Mucosa of descending colon (tissue), 3 donors: ENCODE measurements around the gene BTLA. TPM values are rescaled to one million over a fixed set of nuclear protein-coding genes. Genes with fewer than 3 reads are reported as not detected.

Experiments
- ATAC-seq: fragments of 200-7000 bp; cut with Tn5 transposase; one replicate; pipeline ENCODE4 v1.9.1; 2020; ENCODE audit warnings: mild to moderate bottlenecking, moderate library complexity
- DNase-seq, 3 donors: peaks; one replicate each; pipeline ENCODE4 v3.0.0-alpha.2; 2020
- H3K36me3 ChIP-seq: fragments of 200-600 bp; one replicate; pipeline ENCODE4 v1.8.0; 2021; ENCODE audit warnings: low read depth, mild to moderate bottlenecking
- H3K4me1 ChIP-seq: fragments of 200-600 bp; one replicate; pipeline ENCODE4 v1.8.0; 2021; ENCODE audit warnings: low read depth, mild to moderate bottlenecking
- H3K4me3 ChIP-seq: fragments of 200-600 bp; one replicate; pipeline ENCODE4 v1.8.0; 2021; ENCODE audit warnings: mild to moderate bottlenecking
- H3K9me3 ChIP-seq: fragments of 200-600 bp; one replicate; pipeline ENCODE4 v1.8.0; 2021; ENCODE audit warnings: mild to moderate bottlenecking
- intact Hi-C, 2 donors: fragments of 100-400 bp; cut with DNase I in 1 of 2; cut with micrococcal nuclease in 1 of 2; formaldehyde crosslinking; loops; one replicate each; pipeline versions ENCODE4 v1.11.0 to v1.11.1; 2022; cut with DNase I, micrococcal nuclease
- total RNA-seq, 3 donors: library from RNA; stranded (reverse); fragmentation: NEBNext Ultra II Directional in 2 of 3; extraction: Animal tissue kit (Norgen Biotek cat#: 25700) in 2 of 3; gene quantifications; one replicate each; pipeline versions ENCODE4 v1.2.1 to v1.2.4, GENCODE V29; 2021 to 2023
- TF ChIP-seq, protein P1 (sequence below): fragments of 200-600 bp; IDR thresholded peaks from one replicate; pipeline ENCODE4 v1.8.0; 2022; ENCODE audit warnings: antibody characterized with exemption, mild to moderate bottlenecking
- donor health status: DM: no; HTN: no; CAD: no; lungs with moderate emphysema.
- donor health status: DM: no; HTN: no; CAD: no.
- donor health status: DM: no; HTN: yes; CAD: no.

Gene BTLA
- total RNA-seq, 3 donors from 2014 or later, result 0.51 to 1.4 (median 1.4) TPM

DNA sequence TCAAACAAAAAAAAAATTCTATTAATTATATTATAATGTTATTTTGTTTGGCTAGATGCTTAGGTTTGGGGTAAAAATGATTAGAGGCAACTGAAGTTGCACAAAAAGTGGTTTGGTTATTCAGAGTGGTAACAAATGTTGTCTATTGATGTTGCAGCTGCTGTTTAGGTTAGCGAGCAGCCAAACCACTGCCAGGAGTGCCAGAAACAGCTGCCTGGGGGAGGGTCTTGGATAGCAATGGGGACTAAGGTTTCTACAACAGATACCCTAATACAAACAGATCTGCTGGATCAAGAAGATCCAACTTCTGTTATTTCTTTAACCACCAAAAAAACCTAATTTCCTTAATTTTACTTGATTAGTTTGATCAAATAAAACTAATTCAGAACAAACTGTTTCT is 26.6 kb downstream of the BTLA start:
- DNase-seq (no peak), ATAC-seq (no peak)
- no peaks in the 10 kb centered on the region for H3K9me3 ChIP-seq
- TF ChIP-seq, protein P1, sequence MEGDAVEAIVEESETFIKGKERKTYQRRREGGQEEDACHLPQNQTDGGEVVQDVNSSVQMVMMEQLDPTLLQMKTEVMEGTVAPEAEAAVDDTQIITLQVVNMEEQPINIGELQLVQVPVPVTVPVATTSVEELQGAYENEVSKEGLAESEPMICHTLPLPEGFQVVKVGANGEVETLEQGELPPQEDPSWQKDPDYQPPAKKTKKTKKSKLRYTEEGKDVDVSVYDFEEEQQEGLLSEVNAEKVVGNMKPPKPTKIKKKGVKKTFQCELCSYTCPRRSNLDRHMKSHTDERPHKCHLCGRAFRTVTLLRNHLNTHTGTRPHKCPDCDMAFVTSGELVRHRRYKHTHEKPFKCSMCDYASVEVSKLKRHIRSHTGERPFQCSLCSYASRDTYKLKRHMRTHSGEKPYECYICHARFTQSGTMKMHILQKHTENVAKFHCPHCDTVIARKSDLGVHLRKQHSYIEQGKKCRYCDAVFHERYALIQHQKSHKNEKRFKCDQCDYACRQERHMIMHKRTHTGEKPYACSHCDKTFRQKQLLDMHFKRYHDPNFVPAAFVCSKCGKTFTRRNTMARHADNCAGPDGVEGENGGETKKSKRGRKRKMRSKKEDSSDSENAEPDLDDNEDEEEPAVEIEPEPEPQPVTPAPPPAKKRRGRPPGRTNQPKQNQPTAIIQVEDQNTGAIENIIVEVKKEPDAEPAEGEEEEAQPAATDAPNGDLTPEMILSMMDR, result no peak
- no peaks in the 10 kb centered on the region for H3K4me1 ChIP-seq
- intact Hi-C loops, result no loop called here
- no peaks in the 10 kb centered on the region for H3K36me3 ChIP-seq
- H3K4me3 ChIP-seq, result no peak overlapping the region

DNA sequence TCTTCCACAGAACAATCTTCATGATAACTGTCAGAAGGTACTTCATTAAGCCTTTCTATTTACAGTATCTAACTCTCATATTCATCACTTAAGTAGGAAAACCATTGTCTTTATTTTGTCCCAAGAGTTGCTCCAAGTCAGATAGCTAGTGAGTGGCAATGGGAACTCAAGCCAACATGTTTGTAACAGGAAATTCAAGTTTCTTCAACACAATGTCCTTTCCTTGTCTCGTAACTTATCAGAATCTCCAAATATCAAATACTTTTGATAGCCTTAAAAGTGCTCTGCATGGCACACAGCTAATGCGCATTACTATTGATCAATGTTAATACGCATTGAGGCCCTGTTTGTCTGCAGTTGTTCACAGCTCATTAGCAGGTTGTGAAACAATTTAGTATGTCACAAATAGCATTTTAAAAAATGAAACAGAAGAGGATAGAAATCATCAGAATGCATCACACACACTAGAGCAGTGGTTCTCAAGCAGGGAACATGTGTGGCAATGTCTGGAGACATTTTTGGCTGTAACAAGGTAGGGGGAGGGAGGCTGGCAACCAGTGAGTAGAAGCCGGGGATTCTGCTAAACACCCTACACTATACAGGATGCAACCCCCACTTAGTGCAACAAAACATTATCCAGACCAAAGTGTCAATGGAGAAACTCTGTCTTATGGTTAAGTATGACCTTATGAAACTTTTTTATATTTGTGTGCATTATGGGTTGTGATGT is 27.5 kb downstream of the BTLA start:
- no peaks in the 10 kb centered on the region for H3K36me3 ChIP-seq
- no peaks in the 10 kb centered on the region for H3K4me1 ChIP-seq
- DNase-seq (no peak), ATAC-seq (no peak)
- TF ChIP-seq, protein P1, result no peak
- H3K4me3 ChIP-seq, result no peak overlapping the region
- intact Hi-C loops, result no loop called here
- H3K9me3 ChIP-seq, result no peaks in the 10 kb centered on the region

DNA sequence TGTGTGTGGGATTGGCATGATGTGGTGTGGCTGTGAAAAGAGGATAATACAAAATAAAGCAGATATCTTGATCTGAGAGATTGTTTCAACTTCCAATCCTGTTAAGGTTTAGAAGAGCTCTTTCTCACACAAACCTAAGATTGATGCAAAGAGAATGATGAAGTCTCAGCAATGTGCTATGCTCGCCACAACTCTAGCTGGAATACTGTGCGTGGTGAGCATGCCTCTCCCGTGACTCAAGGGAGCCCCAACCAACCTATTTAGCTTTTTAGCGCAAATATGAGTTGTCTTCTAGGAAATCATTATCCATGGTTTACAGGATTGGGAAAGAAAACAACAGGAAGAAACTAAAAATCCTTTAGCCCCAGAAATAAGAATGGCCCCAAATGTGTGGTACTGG is 28.5 kb downstream of the BTLA start:
- ATAC-seq, result no peak
- Histone ChIP-seq H3K36me3 (no peaks in the 10 kb centered on the region), H3K9me3 (no peaks in the 10 kb centered on the region), H3K4me3 (no peak overlapping the region), H3K4me1 (no peaks in the 10 kb centered on the region)
- TF ChIP-seq, protein P1, result no peak
- DNase-seq, result no peak
- intact Hi-C loops, result no loop called here

DNA sequence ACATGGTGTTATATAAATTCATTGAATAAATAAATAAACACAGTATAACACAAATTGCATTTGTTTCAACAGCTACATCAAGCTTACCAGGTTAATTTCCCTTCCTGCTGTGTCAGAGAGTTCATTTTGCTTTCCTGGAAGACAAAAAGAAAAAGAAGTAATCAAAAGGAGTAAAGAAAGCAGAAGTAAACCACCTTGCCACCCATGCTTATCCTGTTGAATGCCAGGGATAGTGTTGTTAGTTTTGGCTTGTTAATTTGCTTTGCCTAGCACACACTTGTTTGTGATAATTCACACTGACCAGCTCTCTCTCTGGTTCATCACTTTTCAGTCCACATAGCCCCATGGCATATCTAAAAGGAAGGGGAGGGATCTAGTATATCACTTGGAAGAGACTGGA is 29.6 kb downstream of the BTLA start:
- H3K9me3 ChIP-seq, result no peaks in the 10 kb centered on the region
- no peaks in the 10 kb centered on the region for H3K4me1 ChIP-seq
- ATAC-seq (no peak), DNase-seq (no peak)
- no peaks in the 10 kb centered on the region for H3K36me3 ChIP-seq
- TF ChIP-seq, protein P1, result no peak
- intact Hi-C loops, result no loop called here
- no peak overlapping the region for H3K4me3 ChIP-seq

DNA sequence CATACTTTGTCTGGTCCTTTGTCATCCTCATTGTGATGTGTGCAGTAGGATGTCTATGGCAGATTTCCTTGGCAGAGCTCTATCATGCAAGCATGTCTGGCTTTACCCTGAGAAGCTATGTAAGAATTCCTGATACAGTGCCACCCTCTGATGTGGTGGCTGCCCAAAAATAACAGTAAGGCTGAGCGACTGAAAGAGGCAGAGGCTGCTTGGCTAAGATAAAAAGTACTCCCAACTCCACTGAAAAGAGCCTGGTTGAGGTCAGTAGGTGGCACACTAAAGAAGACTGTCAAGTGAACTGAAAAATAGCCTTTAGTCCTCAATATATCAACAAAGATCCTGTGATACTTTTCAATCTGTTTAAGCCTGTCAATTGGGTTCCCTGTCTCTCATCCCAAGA is 31.7 kb downstream of the BTLA start:
- no peaks in the 10 kb centered on the region for H3K36me3 ChIP-seq
- H3K4me1 ChIP-seq, result no peaks in the 10 kb centered on the region
- H3K4me3 ChIP-seq, result no peak overlapping the region
- DNase-seq (no peak), ATAC-seq (no peak)
- H3K9me3 ChIP-seq, result no peaks in the 10 kb centered on the region
- intact Hi-C loops, result no loop called here
- TF ChIP-seq, protein P1, result no peak

DNA sequence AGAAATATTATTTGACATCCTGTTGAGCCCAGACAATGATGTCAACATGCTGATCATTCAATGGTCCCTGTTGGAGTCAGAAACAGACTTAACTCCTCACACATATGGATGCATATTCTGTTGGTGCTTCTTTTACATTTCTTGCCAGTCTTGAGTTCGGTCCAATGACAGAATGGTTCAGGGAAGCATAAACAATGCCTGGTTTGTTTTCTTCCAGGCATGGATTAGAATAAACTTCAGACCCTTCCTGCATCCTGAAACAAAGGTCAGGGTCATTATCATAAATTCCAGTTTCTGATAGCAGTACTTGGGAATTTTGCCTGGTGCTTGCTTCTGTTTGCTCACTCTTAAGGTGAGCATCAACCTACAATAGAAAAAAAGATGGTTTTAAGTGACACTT is 33.3 kb downstream of the BTLA start:
- ATAC-seq, result no peak
- intact Hi-C loops, result no loop called here
- DNase-seq, result no peak
- H3K4me3 ChIP-seq, result no peak overlapping the region
- no peaks in the 10 kb centered on the region for H3K36me3 ChIP-seq
- no peaks in the 10 kb centered on the region for H3K9me3 ChIP-seq
- TF ChIP-seq, protein P1, result no peak
- H3K4me1 ChIP-seq, result no peaks in the 10 kb centered on the region
